ENCODE data around the gene SPTLC2. TPM values are rescaled to one million over a fixed set of nuclear protein-coding genes. Genes with fewer than 3 reads are reported as not detected.
A peak's percentile ranks its signal among the peaks of the same experiment; 100 is the strongest.

Gene SPTLC2
- total RNA-seq, 1 experiment from 2014 or later, result 10.9 TPM

DNA sequence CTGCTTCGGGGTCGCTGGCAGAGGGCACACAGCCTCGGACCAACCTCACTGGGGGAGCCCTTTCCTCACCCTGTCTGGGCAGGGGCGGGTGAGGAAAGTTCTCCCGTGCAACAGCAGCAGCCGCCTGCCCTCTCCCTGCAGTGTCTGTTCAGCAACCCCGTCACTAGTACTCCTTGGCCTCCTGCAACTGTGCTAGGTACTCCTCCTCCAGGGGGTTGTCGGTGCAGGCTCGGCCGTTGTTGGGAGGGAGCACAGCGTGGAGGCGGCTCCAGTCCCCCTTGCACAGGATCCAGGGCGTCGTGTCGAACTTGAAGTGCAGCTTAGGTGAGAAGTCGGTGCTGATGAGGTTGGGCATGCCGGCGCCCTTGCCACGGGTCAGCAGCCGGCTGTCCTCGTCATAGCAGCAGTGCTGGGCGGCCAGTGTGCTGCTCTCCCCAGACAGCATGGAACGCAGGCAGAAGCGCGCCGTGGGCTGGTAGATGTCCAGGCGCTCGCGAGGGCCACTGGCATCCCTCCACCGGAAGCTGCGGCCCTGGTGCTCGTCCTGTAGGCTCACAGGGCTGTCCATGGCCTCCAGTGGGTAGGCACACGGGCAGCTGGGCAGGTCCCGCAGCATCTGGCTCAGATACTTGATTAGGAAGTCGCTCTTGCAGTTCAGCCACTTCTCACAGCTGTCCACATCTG, 140.9 kb downstream of the SPTLC2 start:
- Histone ChIP-seq H3K4me3 (no peak overlapping the region), H3K36me3 (no peaks in the 10 kb centered on the region), H3K9me3 (no peaks in the 10 kb centered on the region), H3K27me3 (no peaks in the 10 kb centered on the region)
- DNase-seq, result no peak

GRCh38 chr14:77474479-77475177, 141.8 kb downstream of the SPTLC2 start:
- Histone ChIP-seq H3K36me3 (no peaks in the 10 kb centered on the region; the same call in 1 of the 2 replicates), H3K9me3 (no peaks in the 10 kb centered on the region), H3K27me3 (no peaks in the 10 kb centered on the region), H3K4me3 (no peak overlapping the region)
- DNase-seq, result no peak

- no peaks in the 10 kb centered on the region for H3K27me3 ChIP-seq
- no peak overlapping the region for H3K4me3 ChIP-seq
- H3K36me3 ChIP-seq, result no peaks in the 10 kb centered on the region; the same call in 1 of the 2 replicates
- no peaks in the 10 kb centered on the region for H3K9me3 ChIP-seq
- no peak for DNase-seq
Observed at GRCh38 chr14:77473921-77474320, 142.5 kb downstream of the SPTLC2 start.

DNA sequence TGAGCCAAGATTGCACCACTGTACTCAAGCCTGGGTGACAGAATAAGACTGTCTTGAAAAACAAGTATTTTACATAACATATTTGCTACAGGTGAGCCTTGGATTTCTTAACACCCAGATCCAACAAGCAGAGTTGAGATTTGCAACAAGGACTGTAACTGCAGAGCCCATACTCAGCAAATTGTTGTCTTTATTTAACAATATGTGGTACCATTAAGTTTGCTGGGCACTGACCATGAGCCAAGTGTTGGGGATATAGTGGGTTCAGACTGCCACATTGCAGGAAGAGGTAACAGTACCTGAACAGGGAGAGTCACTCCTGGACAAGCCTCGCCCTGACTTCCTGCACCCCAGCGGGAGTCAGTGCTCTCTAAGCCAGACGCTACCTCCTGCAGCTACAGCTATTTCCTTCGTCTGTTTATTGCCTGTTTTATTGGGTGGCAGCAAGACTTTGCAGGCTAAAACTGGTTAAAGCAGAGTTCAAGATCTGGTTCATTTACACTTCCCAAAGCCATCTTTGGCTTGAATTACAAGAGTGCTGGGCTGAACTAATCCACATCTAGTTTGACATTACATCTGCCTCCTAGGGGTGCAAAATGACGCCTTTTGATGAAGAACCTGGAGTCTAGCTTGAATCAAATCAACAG, 146.1 kb downstream of the SPTLC2 start:
- Histone ChIP-seq H3K27me3 (no peaks in the 10 kb centered on the region), H3K4me3 (no peak overlapping the region), H3K9me3 (no peaks in the 10 kb centered on the region), H3K36me3 (peaks cover 5% of the 10 kb centered on the region)
- DNase-seq, result no peak

GRCh38 chr14:77469539-77469938, 146.9 kb downstream of the SPTLC2 start:
- Histone ChIP-seq H3K36me3 (peaks cover 10% of the 10 kb centered on the region), H3K9me3 (no peaks in the 10 kb centered on the region), H3K4me3 (no peak overlapping the region), H3K27me3 (no peaks in the 10 kb centered on the region)
- DNase-seq, result no peak

DNA sequence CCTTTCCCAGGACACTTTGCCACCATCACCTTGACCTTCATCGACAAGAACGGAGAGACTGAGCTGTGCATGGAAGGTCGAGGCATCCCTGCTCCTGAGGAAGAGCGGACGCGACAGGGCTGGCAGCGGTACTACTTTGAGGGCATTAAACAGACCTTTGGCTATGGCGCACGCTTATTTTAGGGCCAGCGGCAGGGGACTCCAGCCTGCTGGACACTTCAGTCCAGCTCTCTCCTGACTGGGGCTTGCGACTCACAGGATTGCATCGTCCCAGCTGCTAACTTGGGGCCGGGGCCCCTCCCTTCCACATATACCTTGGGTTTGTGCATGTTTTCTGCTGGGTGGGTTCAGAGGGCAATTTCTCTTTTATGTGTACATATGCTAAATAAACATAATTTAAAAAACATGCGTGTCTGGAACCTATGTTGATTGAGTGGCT, 147.4 kb downstream of the SPTLC2 start:
- no peaks in the 10 kb centered on the region for H3K27me3 ChIP-seq
- H3K9me3 ChIP-seq, result no peaks in the 10 kb centered on the region
- no peak overlapping the region for H3K4me3 ChIP-seq
- H3K36me3 ChIP-seq, result peaks cover 12% of the 10 kb centered on the region
- DNase-seq, result no peak

GRCh38 chr14:77467801-77468200, 148.6 kb downstream of the SPTLC2 start:
- Histone ChIP-seq H3K9me3 (no peaks in the 10 kb centered on the region), H3K36me3 (peaks cover 21% of the 10 kb centered on the region), H3K27me3 (no peaks in the 10 kb centered on the region), H3K4me3 (no peak overlapping the region)
- no peak for DNase-seq

- peak; percentile 6 for DNase-seq
- no peaks in the 10 kb centered on the region for H3K9me3 ChIP-seq
- H3K4me3 ChIP-seq, result peak overlapping the region; percentile 94
- peaks cover 40% of the 10 kb centered on the region for H3K36me3 ChIP-seq
- no peaks in the 10 kb centered on the region for H3K27me3 ChIP-seq
Observed at GRCh38 chr14:77459072-77459723, 157.2 kb downstream of the SPTLC2 start.

DNA sequence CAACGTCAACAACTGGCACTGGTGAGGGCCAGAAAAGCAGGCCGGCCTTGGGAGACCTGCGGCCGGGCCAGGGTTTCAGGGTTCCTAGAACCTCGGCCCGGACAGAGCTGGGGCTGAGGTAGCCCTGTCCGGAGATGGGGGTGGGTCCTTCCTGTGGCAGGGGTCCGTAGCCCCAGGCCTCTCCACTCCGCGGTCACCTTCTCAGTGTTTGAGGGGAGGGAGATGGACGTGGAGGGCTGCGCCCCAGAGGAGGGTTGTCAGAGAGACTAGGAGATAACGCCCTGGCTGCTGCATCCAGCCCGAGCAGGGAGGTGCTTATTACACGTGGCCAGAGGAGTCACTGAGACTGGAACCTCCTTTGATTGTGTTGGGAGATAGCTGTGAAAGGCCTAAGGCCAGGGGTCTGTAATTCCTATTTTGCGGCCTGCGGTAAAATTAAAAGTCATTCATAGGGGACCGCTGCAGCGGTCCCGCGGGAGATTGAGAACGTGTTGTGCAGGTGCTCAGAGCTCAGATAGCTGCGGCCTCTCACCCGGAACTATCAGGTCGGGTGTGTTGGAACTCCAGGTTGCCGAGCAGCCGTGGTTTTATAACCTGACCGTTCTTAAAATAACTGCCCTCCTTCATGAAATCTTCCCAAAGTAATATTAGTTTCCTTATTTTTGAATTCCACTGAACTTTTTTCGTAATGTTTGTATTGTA, 158.0 kb downstream of the SPTLC2 start:
- Histone ChIP-seq H3K4me3 (peak overlapping the region; percentile 94), H3K36me3 (peaks cover 36% of the 10 kb centered on the region), H3K27me3 (no peaks in the 10 kb centered on the region), H3K9me3 (no peaks in the 10 kb centered on the region)
- peak; percentile 11 for DNase-seq

GRCh38 chr14:77457522-77458248, 158.8 kb downstream of the SPTLC2 start, which contains the start of the genes AHSA1 and VIPAS39:
Gene AHSA1 (plus strand): TSS chr14:77458093. CDS start chr14:77458190, 97 bp downstream.
Gene VIPAS39 (minus strand): TSS chr14:77457601. CDS start chr14:77454102, 3,499 bp downstream.
- peak; percentile 94 for DNase-seq
- no peaks in the 10 kb centered on the region for H3K9me3 ChIP-seq

DNA sequence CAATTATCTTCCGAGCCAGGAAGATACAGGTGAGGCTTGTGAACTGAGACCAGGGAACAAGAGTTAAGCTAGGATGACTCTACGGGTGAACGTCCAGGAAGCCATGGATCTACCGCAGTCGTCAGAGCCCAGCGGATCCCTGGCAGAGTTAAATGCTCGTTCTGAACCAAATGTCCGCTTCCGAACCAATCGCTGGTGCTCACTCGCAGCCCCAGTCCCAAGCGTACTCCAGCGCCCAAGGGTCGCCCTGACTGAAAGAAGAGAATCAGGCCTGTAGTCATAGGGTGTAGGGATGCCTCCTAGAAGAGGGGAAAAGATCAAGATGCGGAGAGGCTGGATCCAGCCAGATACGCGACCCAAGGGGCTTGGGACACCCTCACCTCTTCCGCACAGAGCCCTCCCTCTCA, 159.3 kb downstream of the SPTLC2 start:
- DNase-seq, result no peak
- H3K4me3 ChIP-seq, result peak overlapping the region; percentile 94
- no peaks in the 10 kb centered on the region for H3K9me3 ChIP-seq
- H3K27me3 ChIP-seq, result no peaks in the 10 kb centered on the region
- peaks cover 25% of the 10 kb centered on the region for H3K36me3 ChIP-seq

More at GRCh38 chr14:77457522-77458248, 158.8 kb downstream of the SPTLC2 start, which contains the start of the genes AHSA1 and VIPAS39:
- no peaks in the 10 kb centered on the region for H3K27me3 ChIP-seq
- H3K4me3 ChIP-seq, result peak within 1 kb of the TSS; percentile 94
- peaks cover 31% of the 10 kb centered on the region for H3K36me3 ChIP-seq

Other genes starting within 250 kb of the SPTLC2 start
- gene TMED8, start 239.5 kb downstream of the SPTLC2 start, total RNA-seq (2014; rRNA removed; shearing (Covaris generic); ENCODE audit: low replicate concordance), result 2.4 and 2.5 TPM in 2 replicates
- gene SAMD15, start 239.3 kb downstream of the SPTLC2 start, total RNA-seq (2014; rRNA removed; shearing (Covaris generic); ENCODE audit: low replicate concordance), result 0.30 TPM in 1 of 2 replicates, not detected in the other
- gene NOXRED1, start 193.1 kb downstream of the SPTLC2 start, total RNA-seq (2014; rRNA removed; shearing (Covaris generic); ENCODE audit: low replicate concordance), result not detected in 2 replicates
- gene VIPAS39, start 159.0 kb downstream of the SPTLC2 start, total RNA-seq (2014; rRNA removed; shearing (Covaris generic); ENCODE audit: low replicate concordance), result 27.7 and 36.3 TPM in 2 replicates
- gene AHSA1, start 158.5 kb downstream of the SPTLC2 start, total RNA-seq (2014; rRNA removed; shearing (Covaris generic); ENCODE audit: low replicate concordance), result 160 and 278 TPM in 2 replicates
- not detected in 2 replicates for gene ISM2, start 117.8 kb downstream of the SPTLC2 start, total RNA-seq (2014; rRNA removed; shearing (Covaris generic); ENCODE audit: low replicate concordance)
- 7.1 and 8.8 TPM in 2 replicates for gene ALKBH1, start 91.4 kb upstream of the SPTLC2 start, total RNA-seq (2014; rRNA removed; shearing (Covaris generic); ENCODE audit: low replicate concordance)
- gene SLIRP, start 91.5 kb upstream of the SPTLC2 start, total RNA-seq (2014; rRNA removed; shearing (Covaris generic); ENCODE audit: low replicate concordance), result 323 and 825 TPM in 2 replicates
- gene SNW1, start 144.5 kb upstream of the SPTLC2 start, total RNA-seq (2014; rRNA removed; shearing (Covaris generic); ENCODE audit: low replicate concordance), result 34.8 and 39.5 TPM in 2 replicates
- 1.1 and 1.6 TPM in 2 replicates for gene ADCK1, start 183.5 kb upstream of the SPTLC2 start, total RNA-seq (2014; rRNA removed; shearing (Covaris generic); ENCODE audit: low replicate concordance)